Upper lobe of right lung (tissue), 1 donor: Measurements from ENCODE around the gene MAPK8IP1. TPM values are rescaled to one million over a fixed set of nuclear protein-coding genes. Genes with fewer than 3 reads are reported as not detected.
"Not testable (repeated sequence)": the region's sequence is repeated elsewhere in the genome, so short reads cannot be mapped to it uniquely, and the experiment has no call there.

Experiments used
- ATAC-seq: fragments of 200-7000 bp; cut with Tn5 transposase; one replicate; pipeline ENCODE4 v1.9.1; 2020; ENCODE audit warnings: mild to moderate bottlenecking, moderate library complexity
- DNase-seq: peaks from one replicate; pipeline ENCODE4 v3.0.0-alpha.2; 2020
- H3K27ac ChIP-seq: fragments of 200-600 bp; one replicate; pipeline ENCODE4 v1.8.0; 2022
- H3K27me3 ChIP-seq: fragments of 200-600 bp; one replicate; pipeline ENCODE4 v1.8.0; 2022; ENCODE audit warnings: mild to moderate bottlenecking
- H3K36me3 ChIP-seq: fragments of 200-600 bp; one replicate; pipeline ENCODE4 v1.8.0; 2022
- H3K4me1 ChIP-seq: fragments of 200-600 bp; one replicate; pipeline ENCODE4 v1.8.0; 2022
- H3K4me3 ChIP-seq: fragments of 200-600 bp; one replicate; pipeline ENCODE4 v1.8.0; 2022; ENCODE audit warnings: mild to moderate bottlenecking
- H3K9me3 ChIP-seq: fragments of 200-600 bp; one replicate; pipeline ENCODE4 v1.8.0; 2022
- CTCF ChIP-seq: fragments of 200-600 bp; IDR thresholded peaks from one replicate; pipeline ENCODE4 v1.8.0; 2022; ENCODE audit warnings: antibody characterized with exemption
- intact Hi-C: fragments of 100-400 bp; cut with DNase I; formaldehyde crosslinking; loops from one replicate; pipeline ENCODE4 v1.11.0; 2022
- long read RNA-seq: library from polyadenylated mRNA; unstranded; transcript quantifications from one replicate; pipeline ENCODE4 v2.0.0, GENCODE V29; 2021
- total RNA-seq: library from RNA; stranded (reverse); fragmentation: NEBNext Ultra II Directional; extraction: Animal tissue kit (Norgen Biotek cat#: 25700); gene quantifications from one replicate; pipeline ENCODE4 v1.2.1, GENCODE V29; 2021
- donor health status: DM: no; HTN: yes; CAD: no; lungs with severe emphysema.

The MAPK8IP1 gene
- total RNA-seq: 6.4 TPM
- long read RNA-seq, partial matches to known transcripts: 9 of 11 reads
- long read RNA-seq, other reads (novel, unspliced or antisense): 1 of 11 reads

DNA sequence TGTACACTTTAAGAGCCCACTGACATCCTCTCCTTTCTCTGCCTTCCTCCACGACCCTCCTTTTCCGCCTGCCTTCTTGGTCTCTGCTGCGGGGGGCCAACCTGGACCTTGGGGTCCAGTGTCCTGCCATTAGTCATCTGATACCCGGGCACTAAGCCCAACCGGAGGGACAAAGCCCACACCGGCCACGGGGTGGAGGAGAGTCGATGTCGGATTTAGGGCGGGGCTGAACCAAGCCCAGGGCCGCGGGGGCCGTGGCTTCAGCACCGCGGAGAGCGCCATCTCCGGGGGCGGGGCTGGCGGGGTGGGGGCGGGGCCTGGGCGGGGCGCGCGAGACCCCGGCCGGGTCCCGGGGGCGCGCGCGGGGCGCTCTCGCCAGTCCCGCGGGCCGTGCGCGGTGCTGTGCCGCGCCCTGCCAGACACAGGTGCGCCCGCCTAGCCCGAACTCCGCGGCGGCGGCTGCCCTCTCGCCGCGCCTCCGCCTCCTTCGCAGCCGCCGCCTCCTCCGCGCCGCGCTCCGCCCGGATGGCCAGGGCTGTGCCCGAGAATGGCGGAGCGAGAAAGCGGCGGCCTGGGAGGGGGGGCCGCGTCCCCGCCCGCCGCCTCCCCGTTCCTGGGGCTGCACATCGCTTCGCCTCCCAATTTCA lies at the start of gene MAPK8IP1:
Gene MAPK8IP1 (plus strand): TSS at position 378 of the 647 bp plus-strand sequence. CDS start 170 bp downstream, at position 548.
- Histone ChIP-seq H3K27ac (no peak within 1 kb of the TSS), H3K27me3 (no peaks in the 10 kb centered on the region), H3K4me3 (peak within 1 kb of the TSS; percentile 45), H3K4me1 (peaks cover 4% of the 10 kb centered on the region), H3K9me3 (no peaks in the 10 kb centered on the region), H3K36me3 (peaks cover 10% of the 10 kb centered on the region)
- peak; percentile 83 for ATAC-seq
- DNase-seq: no peak
- intact Hi-C loops: no loop called here
- no peak for TF ChIP-seq CTCF

DNA sequence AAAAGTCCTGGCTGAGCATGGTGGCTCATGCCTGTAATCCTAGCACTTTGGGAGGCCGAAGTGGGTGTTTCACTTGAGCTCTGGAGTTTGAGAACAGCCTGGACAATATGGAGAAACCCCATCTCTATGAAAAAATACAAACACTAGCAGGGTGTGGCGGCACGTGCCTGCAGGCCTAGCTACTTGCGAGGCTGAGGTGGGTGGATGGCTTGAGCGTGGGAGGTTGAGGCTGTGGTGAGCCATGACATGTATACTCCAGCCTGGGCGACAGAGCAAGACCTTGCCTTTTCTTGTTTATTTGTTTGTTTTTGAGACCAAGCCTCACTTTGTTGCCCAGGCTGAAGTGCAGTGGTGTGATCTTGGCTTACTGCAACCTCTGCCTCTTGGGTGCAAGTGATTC lies 46.2 kb upstream of the MAPK8IP1 start:
- DNase-seq: no peak
- Histone ChIP-seq H3K27ac (no peak overlapping the region), H3K36me3 (no peaks in the 10 kb centered on the region), H3K4me3 (no peak overlapping the region), H3K27me3 (no peaks in the 10 kb centered on the region), H3K9me3 (no peaks in the 10 kb centered on the region), H3K4me1 (no peaks in the 10 kb centered on the region)
- ATAC-seq: no peak
- intact Hi-C loops: no loop called here
- TF ChIP-seq CTCF: no peak

DNA sequence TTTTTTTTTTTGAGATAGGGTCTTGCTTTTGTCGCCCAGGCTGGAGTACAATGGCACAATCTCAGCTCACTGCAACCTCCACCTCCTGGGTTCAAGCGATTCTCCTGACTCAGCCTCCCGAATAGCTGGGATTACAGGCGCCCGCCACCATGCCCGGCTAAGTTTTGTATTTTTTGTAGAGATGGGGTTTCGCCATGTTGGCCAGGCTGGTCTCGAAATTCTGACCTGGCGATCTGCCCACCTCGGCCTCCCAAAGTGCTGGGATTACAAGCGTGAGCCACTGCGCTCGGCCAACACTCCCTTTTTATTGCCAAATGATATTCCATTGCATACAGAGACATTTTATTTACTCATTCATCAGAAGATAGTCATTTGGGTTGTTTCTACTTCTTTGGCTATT lies 45.2 kb upstream of the MAPK8IP1 start:
- ATAC-seq, H3K9me3 ChIP-seq, H3K4me1 ChIP-seq, intact Hi-C loops, H3K4me3 ChIP-seq, DNase-seq, H3K27ac ChIP-seq, H3K27me3 ChIP-seq, H3K36me3 ChIP-seq: not testable (repeated sequence)

DNA sequence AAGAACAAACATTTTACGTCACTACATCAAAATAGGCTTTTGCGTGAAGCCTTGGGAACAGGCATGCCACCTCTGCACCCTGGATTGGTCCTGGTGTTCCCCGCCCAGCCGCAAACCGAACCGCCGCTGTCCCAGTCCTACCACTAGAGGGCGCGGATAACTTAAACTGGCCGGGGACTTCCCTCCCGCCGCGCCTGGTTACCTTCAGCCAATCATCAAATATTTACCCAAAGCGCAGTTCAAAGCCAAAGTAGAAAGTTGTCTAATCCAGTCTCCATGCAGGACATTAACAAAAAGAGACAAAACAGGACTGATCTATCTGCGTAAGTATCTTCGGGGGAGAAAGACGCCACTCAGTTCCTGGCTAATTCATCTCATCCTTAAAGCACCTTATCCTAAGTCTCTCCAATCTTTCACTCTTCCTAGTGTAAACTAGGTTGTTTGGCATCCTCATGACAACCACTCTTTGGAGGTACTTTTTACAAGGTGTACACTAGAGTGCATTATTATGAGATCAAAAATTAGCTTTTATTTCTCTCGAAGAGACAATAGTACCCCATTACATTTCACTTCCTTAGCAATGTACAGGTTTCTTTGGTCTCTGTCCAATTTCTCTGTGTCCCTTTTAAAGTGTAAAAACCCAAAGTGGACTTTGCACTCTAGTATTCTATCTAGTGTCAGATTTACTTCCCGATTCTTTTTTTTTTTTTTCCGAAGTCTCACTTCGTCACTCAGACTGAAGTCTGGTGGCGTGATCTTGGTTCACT lies 42.1 kb upstream of the MAPK8IP1 start:
- peak; percentile 96 for TF ChIP-seq CTCF
- H3K4me3 ChIP-seq: peak overlapping the region; percentile 14
- H3K27me3 ChIP-seq: no peaks in the 10 kb centered on the region
- H3K9me3 ChIP-seq: no peaks in the 10 kb centered on the region
- peaks cover 9% of the 10 kb centered on the region for H3K4me1 ChIP-seq
- intact Hi-C loops: no loop called here
- peak; percentile 94 for DNase-seq
- H3K27ac ChIP-seq: peak overlapping the region; percentile 88
- peak; percentile 76 for ATAC-seq
- no peaks in the 10 kb centered on the region for H3K36me3 ChIP-seq

GRCh38 chr11:45844822-45845578 lies 40.5 kb upstream of the MAPK8IP1 start:
- no peak for ATAC-seq
- no peak for TF ChIP-seq CTCF
- Histone ChIP-seq H3K27ac (no peak overlapping the region), H3K36me3 (no peaks in the 10 kb centered on the region), H3K9me3 (no peaks in the 10 kb centered on the region), H3K27me3 (no peaks in the 10 kb centered on the region), H3K4me1 (peaks cover 25% of the 10 kb centered on the region), H3K4me3 (no peak overlapping the region)
- intact Hi-C loops: no loop called here
- DNase-seq: no peak
